ENCODE measurements around the gene USP48. TPM values are rescaled to one million over a fixed set of nuclear protein-coding genes. Genes with fewer than 3 reads are reported as not detected.

USP48 gene
- total RNA-seq, 1 donor from 2014 or later: 61.5 TPM

DNA sequence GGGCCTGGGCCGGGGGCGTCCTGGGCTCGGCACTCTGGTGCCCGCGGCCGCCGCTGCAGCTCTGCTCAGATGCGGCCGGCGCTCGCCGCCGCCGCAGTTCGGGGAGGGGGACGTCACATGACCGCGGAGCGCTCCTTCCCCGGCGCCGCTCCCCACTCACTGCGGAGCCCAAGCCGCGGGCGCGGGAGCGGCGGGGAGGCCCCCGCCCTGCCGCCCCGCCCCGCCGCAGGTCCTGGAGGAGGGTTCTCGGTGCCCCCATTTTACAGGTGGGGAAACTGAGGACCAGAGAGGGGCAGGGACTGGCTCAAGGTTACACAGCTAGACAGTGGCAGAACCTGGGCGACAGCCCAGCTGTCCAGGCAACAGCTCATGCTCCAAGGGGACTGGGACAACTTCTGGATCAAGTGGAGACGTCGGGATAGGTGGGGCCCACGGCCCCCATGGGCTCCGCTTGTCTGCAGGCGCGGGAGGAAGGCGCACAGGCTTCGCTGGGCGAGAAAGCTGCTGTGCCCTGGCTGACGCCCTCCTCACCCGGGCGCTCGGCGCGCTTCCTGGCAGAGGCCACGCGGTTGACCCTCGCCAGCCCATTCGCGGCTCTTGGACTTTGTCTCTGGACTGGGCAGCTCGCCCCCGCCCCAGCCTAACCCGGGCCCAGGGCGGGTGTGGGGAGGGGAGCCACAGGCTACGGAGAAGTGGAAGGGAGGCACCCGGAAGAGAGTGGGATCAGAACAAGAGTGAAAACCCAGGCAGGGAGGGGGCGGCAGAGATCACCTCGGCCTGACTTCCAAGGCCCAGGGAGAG is 113.5 kb downstream of the USP48 start, which contains the start of gene RAP1GAP:
TSS of gene RAP1GAP (minus strand) at position 100 of the 801 bp plus-strand sequence. CDS start 49,325 bp downstream, outside the sequence.
- DNase-seq (ENCODE audit: low read depth in 2 of 2): no peak

GRCh38 chr1:21668951-21669257 is 114.0 kb downstream of the USP48 start:
- DNase-seq (ENCODE audit: low read depth in 2 of 2): no peak

GRCh38 chr1:21668232-21668950 is 114.6 kb downstream of the USP48 start:
- DNase-seq (ENCODE audit: low read depth in 2 of 2): no peak

- DNase-seq (ENCODE audit: low read depth in 2 of 2): no peak
Measured at GRCh38 chr1:21667348-21668231, 115.4 kb downstream of the USP48 start.

DNA sequence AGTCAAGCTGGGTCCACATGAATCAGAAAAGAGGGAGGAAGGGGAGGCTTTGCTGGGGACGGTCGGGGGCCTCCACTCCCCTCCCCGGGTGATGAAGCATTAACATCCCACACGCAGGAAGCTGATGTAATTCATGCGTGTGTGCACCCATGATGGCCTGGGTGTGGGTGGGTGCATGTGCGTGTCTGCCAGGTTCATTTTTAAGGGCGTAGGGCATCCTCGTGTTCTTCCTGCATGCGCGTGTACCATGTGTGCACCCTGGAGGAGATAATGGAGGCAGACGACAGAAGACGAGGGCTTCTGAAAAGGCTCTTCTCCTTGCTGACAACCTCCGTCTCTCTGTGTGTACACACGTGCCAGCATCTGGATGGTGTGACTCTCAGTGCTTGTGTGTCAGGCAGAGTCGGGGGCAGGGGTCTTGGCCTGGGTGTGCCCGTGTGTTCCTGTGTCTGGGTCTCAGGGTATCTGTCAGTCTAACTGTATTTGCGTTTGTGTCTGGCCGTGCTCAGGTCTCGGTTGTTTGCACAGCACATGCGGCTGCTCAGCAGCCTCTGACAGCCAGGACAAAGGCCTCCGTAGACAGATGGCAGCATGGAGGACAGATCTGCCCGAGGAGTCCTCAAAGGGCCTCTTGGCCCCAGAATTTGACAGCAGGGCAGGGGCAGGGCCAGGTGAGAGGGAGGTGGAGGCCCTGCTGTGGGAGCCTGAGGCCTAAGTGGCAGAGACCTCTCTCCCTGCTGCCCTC is 116.2 kb downstream of the USP48 start:
- DNase-seq (ENCODE audit: low read depth in 2 of 2): no peak

- no peak for DNase-seq (ENCODE audit: low read depth in 2 of 2)
Measured at GRCh38 chr1:21665711-21666575, 117.0 kb downstream of the USP48 start.

DNA sequence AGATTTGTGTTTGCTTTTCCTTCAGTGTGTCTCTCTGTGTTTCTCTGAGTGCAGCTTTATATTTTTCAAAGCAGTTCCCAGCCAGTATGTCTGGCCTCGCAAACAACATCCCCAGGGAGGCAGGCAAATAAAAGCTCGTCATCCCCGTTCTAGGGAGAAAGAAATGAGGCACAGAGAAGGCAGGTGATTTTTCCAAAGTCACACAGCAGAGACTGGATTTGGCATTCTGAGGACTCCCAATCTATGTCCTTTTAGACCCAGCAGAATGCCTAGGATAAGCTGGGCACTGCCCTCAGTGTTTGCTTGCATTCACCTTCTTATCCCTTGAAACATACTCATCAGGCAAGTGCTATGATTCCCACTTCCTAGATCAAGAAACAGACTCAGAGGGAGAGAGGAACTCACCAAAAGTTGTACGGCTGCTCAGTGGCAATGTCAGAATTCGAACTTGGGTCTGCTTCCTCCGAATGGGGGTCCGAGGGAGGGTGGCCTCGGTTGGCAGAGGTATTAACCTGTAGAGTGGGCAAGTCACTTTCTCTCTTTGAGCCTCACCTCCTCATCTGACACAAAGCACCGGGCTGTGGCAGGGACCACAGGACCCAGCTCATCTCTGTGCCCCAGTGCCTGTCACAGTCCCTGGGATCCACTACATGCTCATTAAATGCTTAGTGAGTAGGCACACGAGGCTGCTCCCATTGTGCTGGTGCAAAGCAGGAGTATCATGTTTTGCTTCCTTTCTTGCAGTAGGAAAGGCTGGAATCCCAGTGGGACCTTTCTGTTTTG is 118.0 kb downstream of the USP48 start:
- no peak for DNase-seq (ENCODE audit: low read depth in 2 of 2)

GRCh38 chr1:21663951-21664805 is 118.8 kb downstream of the USP48 start:
- DNase-seq (ENCODE audit: low read depth in 2 of 2): no peak

GRCh38 chr1:21663248-21663950 is 119.5 kb downstream of the USP48 start:
- DNase-seq (ENCODE audit: low read depth in 2 of 2): no peak

GRCh38 chr1:21662426-21663247 is 120.3 kb downstream of the USP48 start:
- DNase-seq (ENCODE audit: low read depth in 2 of 2): no peak

- no peak for DNase-seq (ENCODE audit: low read depth in 2 of 2)
Measured at GRCh38 chr1:21661886-21662285, 121.1 kb downstream of the USP48 start.

- no peak for DNase-seq (ENCODE audit: low read depth in 2 of 2)
Measured at GRCh38 chr1:21659924-21660326, 123.0 kb downstream of the USP48 start.

DNA sequence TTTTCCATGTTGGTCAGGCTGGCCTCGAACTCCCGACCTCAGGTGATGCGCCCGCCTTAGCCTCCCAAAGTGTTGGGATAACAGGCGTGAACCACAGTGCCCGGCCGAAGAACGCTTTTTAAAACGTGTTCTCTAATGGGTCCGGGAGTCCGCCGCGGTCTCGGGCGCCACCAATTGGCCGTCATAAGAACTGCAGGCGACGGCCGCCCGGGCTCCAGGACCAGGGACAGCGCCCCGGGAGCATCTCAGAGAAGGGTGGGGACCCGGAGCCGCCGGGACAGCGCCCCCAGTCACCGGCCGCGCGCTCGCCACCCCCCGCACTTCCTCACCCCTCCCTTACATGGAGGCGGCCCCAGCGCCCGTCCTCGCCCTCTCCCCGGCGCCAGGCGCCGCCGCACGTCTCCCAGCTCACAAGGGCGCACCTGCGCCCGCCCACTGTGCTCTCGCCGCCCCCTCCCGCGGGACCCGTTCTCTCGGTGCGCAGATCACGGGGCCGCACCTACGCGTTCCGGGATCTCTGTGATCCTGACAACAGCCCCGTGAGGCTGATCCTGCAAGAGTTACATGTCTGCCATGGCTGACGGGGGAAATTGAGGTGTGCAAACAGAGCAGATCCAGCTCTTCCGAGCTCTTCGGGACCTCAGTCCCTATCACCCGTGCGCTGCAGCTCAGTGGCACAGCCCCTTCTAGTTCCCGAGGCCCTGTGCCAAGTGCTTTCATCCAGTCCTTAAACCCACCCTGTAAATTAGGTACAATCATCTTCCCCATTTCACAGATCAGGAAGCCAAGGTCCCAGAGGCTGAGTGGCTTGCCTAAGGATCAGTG is 123.6 kb downstream of the USP48 start:
- DNase-seq (ENCODE audit: low read depth in 2 of 2): peak; percentile 61 to 69

- DNase-seq (ENCODE audit: low read depth in 2 of 2): no peak
Measured at GRCh38 chr1:21657456-21658190, 125.3 kb downstream of the USP48 start.

DNA sequence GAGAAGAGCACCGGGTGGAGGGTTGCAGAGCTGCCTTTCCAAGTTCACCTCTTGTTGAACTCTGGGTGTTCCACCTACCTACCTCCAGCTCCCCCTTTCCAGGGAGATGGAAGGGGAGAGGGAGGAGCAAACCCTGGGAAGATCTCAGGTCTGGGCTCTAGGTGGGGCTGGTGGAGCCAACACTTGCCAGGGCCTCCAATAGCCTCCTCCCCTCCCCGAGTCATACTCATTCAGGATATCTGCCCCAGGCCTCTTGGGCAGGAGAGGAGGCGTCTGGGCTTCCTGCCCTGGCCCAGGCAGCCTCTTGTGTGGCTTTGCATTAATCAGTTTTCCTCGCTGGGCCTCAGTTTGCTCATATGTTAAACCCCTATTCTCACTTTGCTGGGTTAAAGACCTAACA is 127.2 kb downstream of the USP48 start:
- no peak for DNase-seq (ENCODE audit: low read depth in 2 of 2)

All from lung microvascular endothelial cell (primary cell).